OCI-LY7 (cell line): Measurements from ENCODE around the gene DHRS7B. TPM values are rescaled to one million over a fixed set of nuclear protein-coding genes. Genes with fewer than 3 reads are reported as not detected.

Experiments used
- BruUV-seq: library from RNA; stranded (reverse); fragments of 400-500 nt; replicated peaks from 2 replicates; lab custom pipeline; 2021; lab: Mats Ljungman, UMichigan
- CTCF ChIA-PET: fragments of 300-600 bp; sonication (Branson Sonifier 250); formaldehyde crosslinking; loops from one replicate; lab custom pipeline; 2022; ENCODE audit warnings: antibody characterized with exemption; ENCODE audit not compliant: unreplicated experiment; lab: Charles Lee
- POLR2A ChIA-PET: fragments of 300-600 bp; sonication (Branson Sonifier 250); formaldehyde crosslinking; loops from one replicate; lab custom pipeline; 2022; ENCODE audit warnings: antibody characterized with exemption; lab: Charles Lee
- DNase-seq: peaks from one replicate; pipeline ENCODE4 v3.0.0-alpha.2; 2015; ENCODE audit warnings: low spot score
- H2AFZ ChIP-seq: fragments of 200-600 bp; sonication (generic), shearing (Covaris generic); 2 replicates; pipeline ENCODE4 v1.6.1; 2014; ENCODE audit warnings: mild to moderate bottlenecking, antibody characterized with exemption, low read length, moderate library complexity
- H3K27ac ChIP-seq: fragments of 200-600 bp; sonication (generic); 2 replicates; pipeline ENCODE4 v1.5.1; 2014; ENCODE audit warnings: mixed run types, low read depth, mild to moderate bottlenecking, moderate library complexity, low read length, inconsistent platforms; ENCODE audit not compliant: poor library complexity, severe bottlenecking
- H3K36me3 ChIP-seq: fragments of 200-600 bp; sonication (generic); 2 replicates; pipeline ENCODE4 v1.6.1; 2014; ENCODE audit warnings: mild to moderate bottlenecking, antibody characterized with exemption, low read length, moderate library complexity, mixed read lengths; ENCODE audit not compliant: insufficient read depth
- H3K4me1 ChIP-seq: fragments of 200-600 bp; sonication (generic); 2 replicates; pipeline ENCODE4 v1.5.1; 2014; ENCODE audit warnings: mild to moderate bottlenecking, low read length; ENCODE audit not compliant: insufficient read depth, poor library complexity, severe bottlenecking
- H3K4me2 ChIP-seq: fragments of 200-600 bp; sonication (generic); 2 replicates; pipeline ENCODE4 v1.6.1; 2014; ENCODE audit warnings: mild to moderate bottlenecking, low read length
- H3K4me3 ChIP-seq: fragments of 200-600 bp; sonication (generic); 2 replicates; pipeline ENCODE4 v1.5.1; 2014; ENCODE audit warnings: mild to moderate bottlenecking, low read depth, low read length; ENCODE audit not compliant: poor library complexity, severe bottlenecking
- H3K79me2 ChIP-seq: fragments of 200-600 bp; sonication (generic); 2 replicates; pipeline ENCODE4 v1.6.1; 2016; ENCODE audit warnings: low read depth, mild to moderate bottlenecking, low read length, moderate library complexity, mixed read lengths; ENCODE audit not compliant: insufficient read depth
- H3K9me2 ChIP-seq: fragments of 200-600 bp; sonication (generic); 2 replicates; pipeline ENCODE4 v1.6.1; 2016; ENCODE audit warnings: mild to moderate bottlenecking, low read length, mixed read lengths; ENCODE audit not compliant: insufficient read depth
- H3K9me3 ChIP-seq: fragments of 200-600 bp; sonication (generic); 2 replicates; pipeline ENCODE4 v1.6.1; 2014; ENCODE audit warnings: mild to moderate bottlenecking, mixed run types, low read length, mixed read lengths
- H4K20me1 ChIP-seq: fragments of 200-600 bp; sonication (generic); 2 replicates; pipeline ENCODE4 v1.6.1; 2014; ENCODE audit warnings: mild to moderate bottlenecking, antibody characterized with exemption, low read length, moderate library complexity, mixed read lengths; ENCODE audit not compliant: insufficient read depth
- EZH2phosphoT487 ChIP-seq: fragments of 200-600 bp; sonication (generic); IDR thresholded peaks from 2 replicates; pipeline ENCODE4 v1.6.1; 2018; ENCODE audit warnings: low read depth, borderline replicate concordance, mild to moderate bottlenecking, mixed run types, antibody characterized with exemption, low read length, moderate library complexity, mixed read lengths
- intact Hi-C: fragments of 100-400 bp; cut with micrococcal nuclease; formaldehyde crosslinking; loops from one replicate; pipeline ENCODE4 v1.10.0; 2022; ENCODE audit not compliant: unreplicated experiment
- total RNA-seq, 2 experiments: library from RNA; depleted of rRNA in 1 of 2; stranded (reverse); fragments of >200 nt in 1 of 2; shearing (Covaris generic) in 1 of 2; gene quantifications; 2 replicates each; pipeline ENCODE4 v1.2.3, GENCODE V29; 2014 to 2022
- TF ChIP-seq, protein P1 (sequence below): fragments of 200-600 bp; sonication (generic); conservative IDR thresholded peaks from 2 replicates; pipeline ENCODE4 v1.5.1; 2014; ENCODE audit warnings: mild to moderate bottlenecking, antibody characterized with exemption, low read length, moderate library complexity, mixed read lengths

Gene DHRS7B
- total RNA-seq, 2 experiments from 2014 or later: 16.0 to 16.5 TPM

DNA sequence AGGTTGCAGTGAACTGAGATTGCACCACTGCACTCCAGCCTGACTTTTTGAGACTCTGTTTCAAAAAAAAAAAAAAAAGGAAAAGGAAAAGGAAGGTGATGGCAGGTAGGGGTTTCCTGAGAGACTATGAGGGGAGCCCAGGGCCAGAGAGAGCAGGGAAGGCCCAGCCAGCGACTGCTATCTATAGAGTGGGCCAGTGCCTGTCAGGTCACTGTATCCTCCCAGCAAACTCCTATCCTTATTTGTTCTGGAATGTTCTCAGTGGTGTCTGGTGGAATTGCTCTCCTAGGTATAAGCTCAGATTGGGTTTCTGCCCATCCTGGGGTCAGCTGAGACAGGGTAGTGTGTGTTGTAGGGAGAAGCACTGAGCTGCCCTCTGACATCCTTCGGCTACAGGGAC, 102.1 kb downstream of the DHRS7B start:
- Histone ChIP-seq H3K4me1 (no peaks in the 10 kb centered on the region), H3K9me3 (no peaks in the 10 kb centered on the region), H3K4me2 (no peak overlapping the region), H4K20me1 (no peaks in the 10 kb centered on the region), H3K9me2 (no peaks in the 10 kb centered on the region), H2AFZ (no peak overlapping the region), H3K79me2 (no peaks in the 10 kb centered on the region), H3K27ac (no peak overlapping the region), H3K4me3 (no peak overlapping the region), H3K36me3 (0 out of 2 replicates have a peak, but pooled peaks cover 5% of the 10 kb centered on the region)
- TF ChIP-seq, protein P1, sequence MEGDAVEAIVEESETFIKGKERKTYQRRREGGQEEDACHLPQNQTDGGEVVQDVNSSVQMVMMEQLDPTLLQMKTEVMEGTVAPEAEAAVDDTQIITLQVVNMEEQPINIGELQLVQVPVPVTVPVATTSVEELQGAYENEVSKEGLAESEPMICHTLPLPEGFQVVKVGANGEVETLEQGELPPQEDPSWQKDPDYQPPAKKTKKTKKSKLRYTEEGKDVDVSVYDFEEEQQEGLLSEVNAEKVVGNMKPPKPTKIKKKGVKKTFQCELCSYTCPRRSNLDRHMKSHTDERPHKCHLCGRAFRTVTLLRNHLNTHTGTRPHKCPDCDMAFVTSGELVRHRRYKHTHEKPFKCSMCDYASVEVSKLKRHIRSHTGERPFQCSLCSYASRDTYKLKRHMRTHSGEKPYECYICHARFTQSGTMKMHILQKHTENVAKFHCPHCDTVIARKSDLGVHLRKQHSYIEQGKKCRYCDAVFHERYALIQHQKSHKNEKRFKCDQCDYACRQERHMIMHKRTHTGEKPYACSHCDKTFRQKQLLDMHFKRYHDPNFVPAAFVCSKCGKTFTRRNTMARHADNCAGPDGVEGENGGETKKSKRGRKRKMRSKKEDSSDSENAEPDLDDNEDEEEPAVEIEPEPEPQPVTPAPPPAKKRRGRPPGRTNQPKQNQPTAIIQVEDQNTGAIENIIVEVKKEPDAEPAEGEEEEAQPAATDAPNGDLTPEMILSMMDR: no peak
- no peak for TF ChIP-seq EZH2phosphoT487
- POLR2A ChIA-PET: interaction anchor here (0.6 to 0.7 kb wide), 3 partner anchors 13 to 110 kb away, joined by 3 read pairs; no protein-coding TSS in a partner anchor
- intact Hi-C loops: no loop called here
- no TSS peak for BruUV-seq
- DNase-seq: no peak
- CTCF ChIA-PET: no interaction called here

DNA sequence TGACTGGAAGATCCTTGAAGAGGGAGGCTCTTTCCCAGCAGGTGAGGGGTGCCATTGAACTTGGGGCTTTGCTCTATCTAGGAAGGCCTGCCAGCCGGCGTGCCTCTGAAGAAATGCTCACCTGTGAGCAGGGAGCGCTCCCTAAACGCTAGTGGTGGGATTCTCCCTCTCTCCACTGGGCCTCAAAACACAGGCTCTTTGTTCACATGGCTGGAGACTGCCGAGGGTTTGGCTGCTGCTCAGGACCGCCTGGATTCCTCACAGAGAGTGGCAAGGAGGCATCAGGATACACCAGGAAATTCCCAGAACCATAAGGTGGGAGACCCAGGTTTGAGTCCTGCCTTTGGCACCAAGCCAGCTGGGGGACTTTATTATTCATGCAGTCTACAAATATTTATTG, 104.8 kb downstream of the DHRS7B start:
- intact Hi-C loops: no loop called here
- CTCF ChIA-PET: no interaction called here

More for the DNA sequence above, 104.8 kb downstream of the DHRS7B start:
- Histone ChIP-seq H4K20me1 (no peaks in the 10 kb centered on the region), H3K4me3 (no peak overlapping the region), H2AFZ (no peak overlapping the region), H3K36me3 (0 out of 2 replicates have a peak, but pooled peaks cover 5% of the 10 kb centered on the region), H3K9me2 (no peaks in the 10 kb centered on the region), H3K4me2 (no peak overlapping the region), H3K27ac (no peak overlapping the region), H3K9me3 (no peaks in the 10 kb centered on the region), H3K79me2 (no peaks in the 10 kb centered on the region), H3K4me1 (no peaks in the 10 kb centered on the region)
- no TSS peak for BruUV-seq
- TF ChIP-seq, protein P1: no peak
- TF ChIP-seq EZH2phosphoT487: no peak
- POLR2A ChIA-PET: no interaction called here
- DNase-seq: no peak
